Hypothalamus (tissue), 51 donors: ENCODE measurements around the gene XIRP1.

Experiments
- DNase-seq, 51 donors: peaks; one replicate each; lab custom pipeline; 2025; lab: John Stamatoyannopoulos, UW

Gene XIRP1

DNA sequence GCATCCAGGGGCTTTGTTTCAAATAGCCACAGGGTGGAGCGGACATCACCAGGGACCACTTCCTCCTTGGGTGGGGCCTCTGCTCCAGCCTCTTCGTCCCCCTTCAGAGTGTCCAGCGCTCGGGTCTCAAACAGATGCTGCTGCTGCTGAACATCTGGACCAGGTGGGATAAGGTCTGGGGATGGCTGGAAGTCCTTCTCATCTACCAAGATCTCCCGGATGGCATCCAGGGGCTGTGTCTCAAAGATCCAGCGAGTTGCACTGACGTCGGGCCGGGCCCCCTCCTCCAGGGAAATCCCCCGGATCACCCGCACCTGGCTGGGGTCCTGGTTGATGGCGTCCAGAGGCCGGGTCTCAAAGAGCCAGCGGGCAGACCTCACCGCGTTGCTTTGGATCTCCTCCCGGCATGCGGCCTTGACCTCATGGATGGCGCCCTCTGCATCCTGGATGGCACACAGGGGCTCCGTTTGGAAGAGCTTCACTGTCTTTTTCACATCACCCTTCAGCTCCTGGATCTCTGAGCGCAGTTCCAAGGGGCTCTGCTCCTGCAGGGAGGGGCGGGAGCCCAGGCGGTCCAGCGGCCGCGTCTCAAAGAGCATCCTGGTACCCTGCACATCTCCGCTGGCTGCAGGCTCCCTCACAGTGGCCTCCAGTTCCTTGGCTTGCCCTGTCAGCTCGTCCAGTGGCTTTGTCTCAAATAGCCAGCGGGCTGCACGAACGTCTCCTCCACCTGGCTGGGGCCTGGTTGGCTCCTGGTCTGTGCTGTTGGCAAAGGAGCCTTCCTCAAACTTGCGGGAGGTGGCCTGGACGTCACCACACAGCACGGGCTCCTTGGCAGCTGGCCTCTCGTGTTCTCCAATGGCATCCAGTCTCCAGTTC, 3.9 kb downstream of the XIRP1 start:
- no peak for DNase-seq

- DNase-seq, result no peak
Measured at GRCh38 chr3:39187372-39188155, 4.8 kb downstream of the XIRP1 start.

DNA sequence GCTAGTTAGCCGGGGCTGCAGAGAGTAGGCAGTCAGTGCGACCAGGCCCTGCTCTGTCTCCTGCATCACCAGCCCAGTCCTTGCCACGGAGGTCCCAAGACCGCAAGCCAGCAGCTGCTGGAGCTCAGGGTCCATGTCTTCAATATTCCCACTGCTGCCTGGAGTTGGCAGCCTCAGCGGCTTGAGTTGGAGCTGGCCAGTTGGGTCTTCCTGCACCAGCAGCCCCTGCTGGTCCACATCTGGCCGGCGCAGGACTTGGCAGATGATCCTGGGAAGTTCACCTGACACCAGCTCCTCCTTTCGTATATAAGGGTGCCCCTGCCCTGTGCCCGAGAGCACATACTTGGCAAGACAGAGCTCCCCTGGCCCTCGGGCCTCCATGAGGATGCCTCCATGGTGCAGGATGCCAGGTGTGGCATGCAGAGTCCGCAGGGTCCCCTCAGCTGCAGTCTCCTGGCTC, 5.7 kb downstream of the XIRP1 start:
- no peak for DNase-seq

GRCh38 chr3:39185959-39186691, 6.3 kb downstream of the XIRP1 start:
- DNase-seq, result no peak

- no peak for DNase-seq
Measured at GRCh38 chr3:39185326-39185958, 7.0 kb downstream of the XIRP1 start.

- DNase-seq, result no peak
Measured at GRCh38 chr3:39184968-39185285, 7.5 kb downstream of the XIRP1 start.

GRCh38 chr3:39184081-39184967, 8.1 kb downstream of the XIRP1 start:
- no peak for DNase-seq

DNA sequence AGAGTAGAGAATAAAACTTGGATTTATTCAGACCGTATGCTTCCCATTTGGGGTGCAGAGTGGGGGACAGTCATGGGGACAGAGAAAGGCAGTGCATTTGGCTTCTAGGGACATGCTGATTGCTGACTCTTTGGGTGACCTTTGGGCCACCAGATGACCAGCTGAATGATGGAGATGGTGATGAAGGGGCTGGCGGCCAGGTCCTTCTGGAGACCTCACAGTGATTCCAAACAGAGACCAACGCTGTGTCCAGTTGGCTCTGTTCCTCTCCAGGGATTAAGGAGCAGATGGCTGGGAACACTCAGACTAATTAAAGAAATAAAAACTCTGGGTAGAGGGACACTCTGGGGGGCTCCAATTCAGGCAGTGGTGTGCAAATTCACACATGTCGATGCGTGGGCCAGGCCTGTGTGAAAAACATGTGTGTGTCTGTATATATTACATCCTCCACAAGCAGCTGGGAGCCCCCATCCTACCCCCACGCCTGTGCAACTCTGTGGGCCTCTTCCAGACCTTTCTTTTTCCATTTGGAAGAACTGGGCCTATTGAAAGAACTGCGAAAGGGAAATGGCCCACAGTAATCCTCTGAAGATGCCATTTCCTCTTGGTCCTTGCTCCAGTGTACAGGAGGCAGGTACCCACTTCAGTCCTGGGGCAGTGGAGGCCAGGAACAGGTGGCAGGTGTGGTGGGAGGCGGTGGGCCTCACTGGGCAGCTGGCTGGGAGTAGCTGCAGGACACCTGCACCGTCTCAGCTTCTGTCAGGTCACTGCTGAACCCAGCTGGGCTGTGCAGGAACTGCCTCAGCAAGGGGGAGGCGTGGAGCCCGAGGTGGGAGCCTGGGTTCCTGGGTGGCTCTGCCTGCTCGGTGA, 8.9 kb downstream of the XIRP1 start:
- peak in 3 of 51 donors; percentile 12 to 26 (median 20) for DNase-seq

DNA sequence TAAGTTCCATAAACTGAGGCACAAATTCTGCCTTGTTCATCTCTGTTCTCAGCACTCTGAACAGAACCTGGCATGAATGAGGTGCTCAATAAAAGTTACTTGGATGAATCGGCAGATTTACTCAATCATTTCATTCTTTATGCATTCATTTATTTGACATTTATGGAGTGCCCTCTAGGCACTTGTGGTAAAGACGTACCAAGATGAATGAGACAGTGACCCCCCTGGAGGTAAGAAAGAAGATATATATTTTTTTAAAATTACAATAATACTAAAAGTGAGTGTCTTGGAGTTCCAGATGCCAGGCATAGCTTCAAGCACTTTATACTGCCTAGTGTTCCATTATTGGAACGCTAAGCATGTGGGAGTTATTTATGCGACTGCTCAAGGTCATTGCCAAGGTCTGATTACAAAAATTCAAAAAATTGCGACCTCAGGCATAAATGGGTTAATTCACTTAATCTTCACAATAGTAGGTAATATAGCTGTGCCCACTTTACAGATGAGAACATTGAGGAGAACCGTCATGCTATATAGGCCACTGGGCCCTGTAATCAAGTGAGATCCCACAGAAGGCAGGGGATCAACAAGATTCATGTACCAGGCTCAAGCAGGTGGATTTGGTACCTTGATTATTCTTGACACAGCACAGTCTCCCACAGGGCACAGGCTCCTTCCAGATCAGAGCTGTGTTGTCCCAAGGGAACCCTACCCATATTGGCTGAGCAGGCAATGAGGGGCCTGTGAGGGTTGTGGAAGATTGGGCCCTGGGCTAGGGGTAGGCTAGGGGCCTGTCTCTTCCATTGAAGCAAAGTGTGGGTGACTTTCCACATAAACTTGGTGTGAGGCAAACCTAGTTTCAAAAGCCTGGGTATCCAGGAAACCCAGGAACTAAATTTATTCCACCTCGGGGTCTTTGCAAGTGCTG, 10.7 kb downstream of the XIRP1 start:
- no peak for DNase-seq

- DNase-seq, result peak in 43 of 51 donors; percentile 21 to 91 (median 73)
Measured at GRCh38 chr3:39180546-39181346, 11.6 kb downstream of the XIRP1 start.

DNA sequence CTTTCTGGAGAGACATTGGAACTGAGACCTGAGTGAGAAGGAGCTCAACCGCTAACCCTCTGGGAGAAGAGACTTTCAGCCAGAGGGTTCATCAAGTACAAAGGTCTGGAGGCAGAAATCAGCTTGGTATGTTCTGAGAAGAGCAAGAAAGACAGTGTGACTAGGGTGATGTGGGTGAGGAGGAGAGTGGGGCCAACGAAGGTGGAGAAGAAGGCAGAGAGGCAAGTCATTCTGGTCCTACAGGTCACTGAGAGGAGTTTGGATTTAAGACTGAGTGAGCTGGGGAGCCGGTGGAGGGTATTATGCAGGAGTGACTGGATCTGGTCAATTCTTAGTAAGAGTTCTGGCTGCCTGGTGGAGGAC, 12.2 kb downstream of the XIRP1 start:
- DNase-seq, result no peak

DNA sequence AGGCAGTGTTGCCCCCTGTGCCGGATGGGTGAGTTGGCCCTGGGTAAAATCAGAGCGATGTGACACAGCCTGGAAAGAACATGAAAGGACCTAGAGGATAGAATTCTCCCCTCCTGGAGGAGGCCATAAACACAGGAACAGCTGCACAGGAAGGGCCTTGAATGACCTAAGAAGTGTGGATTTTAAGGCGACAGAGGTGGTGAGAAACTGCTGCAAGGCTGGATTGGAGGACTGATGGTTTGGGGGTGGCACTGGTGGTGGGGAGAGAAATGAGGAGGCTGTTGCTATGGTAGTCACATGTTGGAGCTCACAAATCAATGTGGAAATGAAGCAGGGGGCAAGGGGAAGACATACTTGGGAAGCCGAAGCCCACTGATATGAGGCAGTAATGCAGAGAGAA, 13.8 kb downstream of the XIRP1 start:
- DNase-seq, result no peak

- peak in 50 of 51 donors; percentile 15 to 93 (median 70) for DNase-seq
Measured at GRCh38 chr3:39177708-39178332, 14.6 kb downstream of the XIRP1 start.

GRCh38 chr3:39176025-39176714, 16.2 kb downstream of the XIRP1 start:
- DNase-seq, result no peak

GRCh38 chr3:39173318-39174125, 18.9 kb downstream of the XIRP1 start:
- DNase-seq, result no peak
